Thyroid gland (tissue), 4 donors: ENCODE results near the gene FXR2.

Source experiments
- POLR2A ChIP-seq, 2 donors: fragments of 450-650 bp; IDR thresholded peaks; one replicate each; pipeline ENCODE4 v1.6.1; 2017; ENCODE audit warnings: antibody characterized with exemption in 2 of 2, mild to moderate bottlenecking in 2 of 2, moderate library complexity in 1 of 2
- TF ChIP-seq, protein P1 (sequence below), 6 experiments: fragments of 200-600 bp in 3 of 6; fragments of 450-650 bp in 3 of 6; sonication (generic) in 3 of 6; IDR thresholded peaks; one replicate each; pipeline ENCODE4 v1.5.1; 2016 to 2019; ENCODE audit warnings: antibody characterized with exemption in 6 of 6, mild to moderate bottlenecking in 2 of 6, inconsistent platforms in 1 of 6, moderate library complexity in 1 of 6

DNA sequence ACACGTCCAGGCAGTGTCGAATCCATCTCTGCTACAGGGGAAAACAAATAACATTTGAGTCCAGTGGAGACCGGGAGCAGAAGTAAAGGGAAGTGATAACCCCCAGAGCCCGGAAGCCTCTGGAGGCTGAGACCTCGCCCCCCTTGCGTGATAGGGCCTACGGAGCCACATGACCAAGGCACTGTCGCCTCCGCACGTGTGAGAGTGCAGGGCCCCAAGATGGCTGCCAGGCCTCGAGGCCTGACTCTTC, 42.4 kb downstream of the FXR2 start:
- TF ChIP-seq, protein P1, sequence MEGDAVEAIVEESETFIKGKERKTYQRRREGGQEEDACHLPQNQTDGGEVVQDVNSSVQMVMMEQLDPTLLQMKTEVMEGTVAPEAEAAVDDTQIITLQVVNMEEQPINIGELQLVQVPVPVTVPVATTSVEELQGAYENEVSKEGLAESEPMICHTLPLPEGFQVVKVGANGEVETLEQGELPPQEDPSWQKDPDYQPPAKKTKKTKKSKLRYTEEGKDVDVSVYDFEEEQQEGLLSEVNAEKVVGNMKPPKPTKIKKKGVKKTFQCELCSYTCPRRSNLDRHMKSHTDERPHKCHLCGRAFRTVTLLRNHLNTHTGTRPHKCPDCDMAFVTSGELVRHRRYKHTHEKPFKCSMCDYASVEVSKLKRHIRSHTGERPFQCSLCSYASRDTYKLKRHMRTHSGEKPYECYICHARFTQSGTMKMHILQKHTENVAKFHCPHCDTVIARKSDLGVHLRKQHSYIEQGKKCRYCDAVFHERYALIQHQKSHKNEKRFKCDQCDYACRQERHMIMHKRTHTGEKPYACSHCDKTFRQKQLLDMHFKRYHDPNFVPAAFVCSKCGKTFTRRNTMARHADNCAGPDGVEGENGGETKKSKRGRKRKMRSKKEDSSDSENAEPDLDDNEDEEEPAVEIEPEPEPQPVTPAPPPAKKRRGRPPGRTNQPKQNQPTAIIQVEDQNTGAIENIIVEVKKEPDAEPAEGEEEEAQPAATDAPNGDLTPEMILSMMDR (IDR thresholded peaks at IDR 0.05): no peak
- no peak for TF ChIP-seq POLR2A (IDR thresholded peaks at IDR 0.05)
